ENCODE data around the gene ISCU.

DNA sequence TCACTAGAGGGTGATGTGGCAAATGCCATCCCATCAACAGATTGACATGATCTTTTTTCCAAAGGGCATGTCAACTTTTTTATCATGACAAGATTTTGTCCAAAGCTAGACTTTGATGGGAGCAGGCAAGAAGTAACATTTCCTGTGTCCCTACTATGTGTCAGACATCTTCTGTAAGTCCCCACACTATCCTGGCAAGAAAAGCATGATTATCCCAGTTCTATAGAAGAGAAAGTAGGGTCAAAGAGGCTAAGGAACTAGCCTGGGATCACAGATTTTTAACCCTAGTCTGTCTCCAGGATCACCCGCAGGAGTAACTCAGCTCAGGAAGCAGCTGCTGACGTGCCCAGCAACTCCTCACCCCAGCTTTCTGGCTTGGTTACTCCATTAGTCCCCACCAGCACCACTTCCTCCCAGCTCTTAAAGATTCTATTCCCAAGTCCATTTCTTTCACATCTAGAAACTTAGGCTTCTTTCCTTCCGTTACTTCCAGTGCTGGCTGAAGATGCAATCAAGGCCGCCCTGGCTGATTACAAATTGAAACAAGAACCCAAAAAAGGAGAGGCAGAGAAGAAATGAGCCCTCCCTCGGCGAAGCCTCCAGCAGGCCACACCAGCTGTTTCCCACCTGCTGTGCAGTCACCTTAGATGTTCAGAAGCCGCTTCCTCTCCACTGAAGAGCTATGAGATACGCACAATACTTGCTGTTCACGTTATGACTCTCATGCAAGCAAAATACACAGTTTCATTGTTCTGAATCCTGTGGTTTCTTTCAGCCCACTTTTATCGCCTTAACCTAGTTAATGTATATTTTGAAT lies 6.2 kb downstream of the ISCU start:
- TF ChIP-seq ZNF274 (IDR thresholded peaks at IDR 0.05; ENCODE audit: low read depth, low read length), result no peak
- no peak for TF ChIP-seq YY1 (IDR thresholded peaks at IDR 0.05; ENCODE audit: insufficient read depth, insufficient read length)
- no peak for TF ChIP-seq SUZ12 (IDR thresholded peaks at IDR 0.05; ENCODE audit: extremely low read depth, insufficient read depth, insufficient read length)

Measured in NT2/D1 (cell line).